Stimulated activated naive CD8-positive, alpha-beta T cell treated with anti-CD3 and anti-CD28 coated beads, Interleukin-15, Interleukin-2, amounts not matched to agents 100 U/mL and 50 U/mL, for 24 hours (primary cell): Measurements from ENCODE around the gene TINCR.
"Not testable (repeated sequence)": the region's sequence is repeated elsewhere in the genome, so short reads cannot be mapped to it uniquely, and the experiment has no call there.

Experiments used
- ATAC-seq: fragments of 150-1000 bp; cut with Tn5 transposase; one replicate; pipeline ENCODE4 v1.10.0; 2021
- DNase-seq: peaks from one replicate; pipeline ENCODE4 v3.0.0; 2021

TINCR gene

DNA sequence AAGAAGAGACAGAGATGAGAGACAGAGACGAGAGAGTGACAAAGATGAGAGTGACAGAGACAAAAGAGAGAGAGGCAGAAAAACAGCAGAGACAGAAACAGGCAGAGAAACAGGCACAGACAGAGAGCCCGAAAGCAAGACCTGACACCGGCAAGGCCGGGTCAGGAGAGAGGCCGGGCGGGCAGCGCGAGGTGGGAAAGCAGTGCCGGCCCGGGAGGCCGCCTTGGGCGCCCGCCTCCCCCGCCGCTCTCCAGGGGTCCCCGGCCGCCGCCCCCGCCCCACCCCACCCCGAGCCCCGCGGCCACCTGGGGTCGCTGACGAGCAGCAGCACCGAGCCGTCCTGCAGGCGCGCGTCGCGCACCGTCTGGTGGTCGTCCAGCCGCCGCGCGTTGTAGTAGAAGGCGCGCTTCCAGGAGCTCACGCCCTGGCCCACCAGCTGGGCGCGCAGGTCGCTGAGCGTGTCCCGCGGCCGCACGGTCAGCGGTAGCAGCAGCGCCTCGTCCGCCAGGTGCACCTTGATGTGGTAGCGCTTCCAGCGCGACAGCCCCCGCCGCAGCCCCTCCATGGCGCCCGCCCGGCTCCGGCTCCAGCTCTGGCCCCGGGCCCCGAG lies at the start of gene TINCR:
TSS of gene TINCR (minus strand) at position 594 of the 610 bp plus-strand sequence.
- ATAC-seq (no peak), DNase-seq (no peak)

DNA sequence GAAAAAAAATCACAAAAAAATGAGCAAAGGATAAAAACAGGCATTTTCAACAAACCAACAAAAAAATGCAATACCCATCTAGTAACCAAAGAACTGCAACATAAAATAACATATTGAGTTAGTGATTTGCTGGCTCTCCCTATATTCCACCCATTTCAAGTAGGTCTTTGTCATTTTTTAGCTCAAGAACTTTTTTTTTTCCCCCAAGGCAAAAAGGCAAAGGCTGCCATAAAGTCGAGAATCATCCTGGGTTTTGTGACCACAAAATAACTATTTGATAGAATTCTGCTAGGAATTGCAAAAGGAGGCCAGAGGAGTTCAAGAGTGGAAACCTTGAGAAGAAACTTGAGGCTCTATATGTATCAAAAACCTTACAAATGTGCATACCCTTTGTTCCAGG lies 49.3 kb upstream of the TINCR start:
- no peak for DNase-seq
- no peak for ATAC-seq

DNA sequence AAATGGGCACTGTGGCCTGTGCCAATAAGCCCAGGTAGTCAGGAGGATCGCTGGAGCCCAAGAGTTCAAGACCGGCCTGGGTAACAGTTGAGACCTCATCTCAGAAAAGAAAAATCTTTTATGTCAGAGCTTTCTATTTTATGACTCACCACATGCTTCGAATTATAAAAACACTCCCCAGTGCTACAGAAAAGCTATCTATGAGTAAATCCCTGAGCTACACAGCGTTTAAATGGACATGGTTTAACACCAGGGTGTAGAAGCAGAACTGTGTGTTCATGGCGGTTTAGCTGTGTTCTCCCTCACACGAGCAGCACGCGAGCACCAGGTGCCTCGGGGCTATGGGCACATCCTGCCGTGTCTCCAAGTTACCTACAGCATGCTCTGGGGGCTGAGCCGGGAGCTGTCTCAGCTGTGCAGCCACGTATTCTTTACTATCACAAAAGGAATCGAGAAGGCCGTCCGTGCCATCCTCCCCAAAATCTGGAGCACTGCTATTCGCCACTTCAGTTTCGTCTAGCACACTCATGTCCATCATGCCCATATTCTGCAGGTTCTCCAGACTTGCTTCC lies 48.1 kb upstream of the TINCR start:
- no peak for DNase-seq

DNA sequence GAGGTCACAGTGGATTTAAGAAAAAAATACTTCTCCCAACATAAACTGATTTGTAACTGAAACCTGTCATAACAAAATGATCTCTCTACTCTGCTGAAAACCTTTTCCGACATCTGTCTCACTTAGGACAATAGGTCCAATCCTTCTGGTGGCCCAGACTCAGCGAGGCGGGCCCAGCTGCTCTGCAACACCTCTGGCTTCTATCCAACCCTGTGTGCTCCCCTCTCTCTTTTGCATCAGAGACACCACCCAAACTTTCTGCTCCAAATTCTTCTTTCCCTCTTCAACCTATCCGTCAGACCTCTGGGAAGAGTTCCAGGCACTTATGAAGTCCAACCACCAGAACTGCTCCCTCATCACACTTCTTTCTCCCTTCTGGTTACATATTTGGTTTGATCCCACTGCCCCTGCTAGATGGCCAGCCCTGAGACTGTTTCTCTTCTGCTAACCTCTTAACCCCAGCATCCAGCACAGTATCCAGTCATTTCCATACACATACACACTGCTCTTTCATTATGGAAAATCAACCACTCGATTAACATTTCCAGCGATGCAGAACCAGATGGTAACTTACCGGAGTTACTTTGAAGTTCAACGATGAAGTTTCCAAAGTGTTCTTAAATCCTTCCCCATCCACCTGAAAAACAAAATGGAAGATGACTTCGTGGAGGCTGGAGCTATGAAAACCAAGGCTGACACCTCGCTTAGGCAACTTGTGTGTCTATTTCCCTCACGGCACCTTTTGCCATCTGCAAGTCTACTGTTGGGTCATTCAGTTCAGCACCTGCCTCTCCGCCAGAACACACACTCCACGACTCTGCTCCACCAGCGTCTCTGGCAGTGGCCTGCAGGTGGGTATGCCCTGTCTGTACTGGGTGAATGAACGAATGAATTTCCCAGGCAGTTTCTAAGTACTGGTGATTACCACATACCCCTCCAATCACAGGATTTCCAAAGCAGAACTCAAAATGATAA lies 45.4 kb upstream of the TINCR start:
- DNase-seq, result no peak
- ATAC-seq, result no peak

More for the DNA sequence above, 48.1 kb upstream of the TINCR start:
- ATAC-seq, result no peak

DNA sequence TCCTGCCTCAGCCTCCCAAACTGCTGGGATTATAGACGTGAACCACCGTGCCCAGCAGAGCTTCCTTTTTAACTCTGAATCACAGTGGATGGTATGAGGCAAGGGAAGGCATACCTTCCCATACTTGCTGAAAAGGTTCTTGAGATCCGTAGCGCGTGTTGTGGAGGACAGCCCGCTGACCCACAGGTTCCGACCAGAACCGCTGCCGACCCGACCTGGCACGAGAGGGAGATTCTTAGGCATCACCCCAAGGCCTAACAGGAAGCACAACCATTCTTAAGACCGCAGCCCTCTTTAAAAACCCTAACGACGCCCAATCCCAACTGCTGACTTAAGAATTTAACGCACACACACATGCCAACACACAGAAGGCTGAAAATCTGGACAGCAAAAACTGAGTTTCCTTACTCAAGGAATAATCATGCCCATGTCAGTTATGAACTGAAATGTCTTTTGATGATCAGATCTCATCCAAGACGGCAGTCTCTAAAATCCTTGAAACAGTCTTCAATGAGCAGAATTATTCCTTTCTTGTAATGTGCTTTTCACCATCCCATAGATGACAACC lies 42.2 kb upstream of the TINCR start:
- ATAC-seq (no peak), DNase-seq (no peak)

DNA sequence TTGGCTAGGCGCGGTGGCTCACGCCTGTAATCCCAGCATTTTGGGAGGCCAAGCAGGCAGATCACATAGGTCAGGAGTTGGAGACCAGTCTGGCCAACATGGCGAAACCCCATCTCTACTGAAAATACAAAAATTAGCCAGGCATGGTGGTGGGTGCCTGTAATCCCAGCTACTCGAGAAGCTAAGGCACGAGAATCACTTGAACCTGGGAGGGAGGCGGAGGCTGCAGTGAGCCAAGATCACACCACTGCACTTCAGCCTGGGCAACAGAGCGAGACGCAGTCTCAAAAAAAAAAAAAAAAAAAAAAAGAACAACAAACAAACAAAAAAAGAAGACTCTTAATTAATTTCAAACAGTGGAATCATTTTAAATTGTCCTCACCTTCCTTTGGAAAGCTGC lies 41.0 kb upstream of the TINCR start:
- ATAC-seq, DNase-seq: not testable (repeated sequence)

DNA sequence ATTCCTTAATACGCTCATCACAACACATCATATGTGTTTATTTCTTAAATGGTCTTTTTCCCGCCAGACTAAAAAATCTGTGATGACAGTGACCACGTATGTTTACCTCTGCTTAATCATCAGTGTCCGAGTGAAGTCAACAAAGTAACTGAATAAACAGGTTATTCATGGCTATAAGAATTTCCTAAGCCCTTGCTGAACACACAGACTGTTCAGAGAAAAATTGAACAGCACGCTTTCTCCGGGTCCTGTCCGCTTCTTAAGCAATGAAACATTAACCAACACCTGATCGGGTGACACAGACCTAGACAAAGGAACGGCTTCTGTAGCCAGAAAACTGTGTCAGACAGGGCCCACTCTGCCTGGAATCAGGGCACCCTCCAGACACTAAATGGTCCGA lies 40.5 kb upstream of the TINCR start:
- DNase-seq, result no peak

DNA sequence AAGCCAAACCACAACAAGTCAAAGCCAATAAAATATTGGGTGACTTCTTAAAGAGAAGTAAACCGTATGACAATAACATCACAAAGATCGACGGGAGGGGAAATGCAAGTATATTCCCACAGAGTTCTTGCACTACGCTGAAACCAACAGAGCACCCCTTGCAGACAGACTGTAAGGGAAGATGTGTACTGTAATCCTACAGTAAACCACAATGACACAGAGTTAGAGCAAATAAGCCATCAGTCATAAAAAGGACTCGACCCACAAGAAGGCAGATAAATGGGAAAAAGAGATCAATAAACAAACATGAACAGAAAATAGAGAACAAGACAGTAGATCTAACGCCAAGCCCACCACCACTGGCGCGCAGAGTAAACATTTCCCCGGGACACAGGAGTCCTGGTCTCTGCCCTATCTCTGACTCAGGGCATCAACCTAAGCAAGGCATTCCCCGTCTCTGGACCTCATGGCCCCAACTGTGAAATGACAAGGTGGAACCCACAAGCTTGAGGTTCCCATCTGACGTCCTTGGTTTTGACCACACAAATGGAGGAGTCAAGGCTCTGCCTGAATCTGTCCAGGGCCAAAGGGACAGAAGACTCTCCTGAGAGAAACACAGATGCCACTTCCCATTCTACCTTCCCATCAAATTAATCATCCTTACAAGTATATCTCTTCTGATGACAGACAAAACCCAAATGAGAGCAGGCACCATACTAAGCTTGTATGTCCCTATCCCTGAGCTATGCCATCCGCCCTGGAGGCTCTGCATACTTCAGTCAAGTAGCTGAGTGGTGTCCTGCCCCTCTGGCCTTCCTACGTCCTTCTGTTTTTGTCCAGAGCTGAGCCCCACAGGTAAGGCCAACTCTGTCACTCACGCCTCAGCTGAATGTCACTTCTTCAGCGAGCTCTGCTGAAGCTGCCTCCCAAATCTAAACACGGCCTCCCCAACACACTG lies 39.8 kb upstream of the TINCR start:
- ATAC-seq (no peak), DNase-seq (no peak)

More for the DNA sequence above, 40.5 kb upstream of the TINCR start:
- ATAC-seq, result no peak

DNA sequence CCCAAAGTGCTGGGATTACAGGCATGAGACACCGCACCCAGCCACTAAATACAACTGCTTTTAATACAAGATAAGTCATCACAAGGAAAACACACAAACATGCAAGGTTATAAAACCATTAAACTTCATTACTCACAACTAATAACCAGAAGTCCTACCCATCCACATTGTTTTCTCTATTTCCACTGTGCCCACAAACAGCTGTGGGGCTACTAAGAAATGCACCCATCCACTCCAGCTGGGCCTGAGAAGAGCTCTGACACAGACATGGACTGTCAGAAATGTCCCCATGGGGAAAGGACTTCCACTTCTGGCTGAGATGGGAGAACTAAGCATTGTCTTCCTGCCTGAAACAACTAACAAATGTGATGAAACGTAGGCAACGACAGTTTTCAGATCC lies 37.6 kb upstream of the TINCR start:
- DNase-seq (no peak), ATAC-seq (no peak)

DNA sequence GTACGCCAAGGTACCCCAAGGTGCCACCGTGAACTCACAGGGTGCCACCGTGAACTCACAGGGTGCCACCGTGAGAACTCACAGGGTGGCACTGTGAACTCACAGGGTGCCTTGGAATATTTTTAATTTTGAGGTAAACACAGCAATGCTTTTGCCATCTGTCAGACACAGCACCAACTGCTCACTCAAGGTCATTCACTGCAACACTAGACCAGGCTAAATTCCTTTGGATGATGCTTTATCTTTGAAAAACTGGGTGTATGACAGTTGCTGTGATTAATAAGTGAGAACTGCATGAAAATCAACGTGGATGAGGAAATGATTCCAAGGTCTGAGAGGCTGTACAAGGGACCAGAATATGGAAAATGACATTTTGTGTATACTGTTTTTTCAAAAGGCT lies 35.9 kb upstream of the TINCR start:
- DNase-seq (no peak), ATAC-seq (no peak)

DNA sequence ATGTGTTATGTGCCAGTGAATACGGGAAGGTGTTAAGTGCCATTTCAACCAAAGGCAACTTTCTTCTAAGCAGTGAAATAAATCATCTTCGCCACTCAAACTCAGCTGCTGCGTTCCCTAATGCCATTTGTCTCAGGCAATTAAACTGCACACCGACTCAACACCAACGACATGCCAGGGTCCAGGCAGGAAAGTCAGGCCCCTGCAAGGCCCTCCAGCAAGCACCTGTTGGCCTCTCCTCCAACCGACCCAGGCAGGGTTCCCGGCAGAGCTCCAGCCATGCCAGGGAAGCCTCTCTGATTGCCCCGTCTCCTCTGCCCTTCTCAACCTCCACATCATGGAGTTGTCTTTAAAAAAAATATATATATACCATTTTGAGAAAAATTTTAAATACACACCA lies 33.0 kb upstream of the TINCR start:
- no peak for ATAC-seq

DNA sequence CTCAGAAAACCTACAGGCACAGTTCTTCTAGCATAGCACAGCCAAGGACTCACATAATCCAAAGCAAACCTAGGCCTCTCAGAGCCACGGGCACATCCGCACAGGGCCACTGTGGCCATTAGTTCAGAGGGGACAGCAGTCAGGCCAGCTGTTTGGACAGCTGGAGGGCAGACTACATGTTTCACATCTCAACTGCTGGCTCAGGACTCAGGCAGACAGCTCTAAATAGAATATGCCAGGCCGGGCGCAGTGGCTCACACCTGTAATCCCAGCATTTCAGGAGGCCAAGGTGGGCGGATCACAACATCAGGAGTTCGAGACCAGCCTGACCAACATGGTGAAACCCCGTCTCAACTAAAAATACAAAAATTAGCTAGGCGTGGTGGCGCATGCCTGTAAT lies 28.0 kb upstream of the TINCR start:
- DNase-seq, result no peak
- no peak for ATAC-seq

More for the DNA sequence above, 33.0 kb upstream of the TINCR start:
- no peak for DNase-seq

DNA sequence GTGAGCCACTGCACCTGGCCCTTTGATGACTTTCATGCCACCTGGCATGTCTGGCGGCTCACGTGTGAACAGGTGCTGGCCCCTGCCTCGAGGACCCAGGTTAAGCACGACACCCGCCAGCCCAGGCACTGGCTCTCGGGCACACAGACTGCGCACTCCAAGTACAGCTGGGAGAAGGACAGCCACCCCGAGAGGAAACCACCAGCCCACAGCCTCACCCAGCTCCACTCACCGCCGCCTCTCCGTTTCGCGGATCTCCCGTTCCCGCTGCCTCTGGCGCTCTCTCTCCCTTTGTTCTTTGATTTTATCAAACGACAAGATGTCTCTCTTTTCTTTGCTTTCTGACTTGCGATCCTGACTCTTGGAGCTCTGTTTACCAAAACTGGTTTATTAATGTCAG lies 27.4 kb upstream of the TINCR start:
- ATAC-seq, result no peak
- no peak for DNase-seq

DNA sequence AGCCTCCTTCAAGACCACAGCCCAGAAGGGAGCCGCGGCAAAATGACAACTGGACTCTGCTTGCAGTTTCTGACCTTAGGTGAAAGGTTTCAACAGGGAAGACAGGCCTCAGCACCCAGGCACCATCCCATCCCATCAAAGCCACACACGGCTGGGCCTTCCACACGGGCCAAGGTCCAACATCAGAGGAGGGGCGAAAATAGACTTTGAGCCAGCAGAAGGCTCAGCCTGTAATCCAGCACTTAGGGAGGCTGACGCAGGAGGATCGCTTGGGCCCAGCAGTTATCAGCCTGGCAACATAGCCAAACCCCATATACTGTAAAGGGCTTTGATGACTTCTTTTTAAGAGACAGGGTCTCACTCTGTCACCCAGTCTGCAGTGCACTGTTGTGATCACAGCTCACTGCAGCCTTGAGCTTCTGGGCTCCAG lies 26.8 kb upstream of the TINCR start:
- ATAC-seq (peak; percentile 11), DNase-seq (no peak)

DNA sequence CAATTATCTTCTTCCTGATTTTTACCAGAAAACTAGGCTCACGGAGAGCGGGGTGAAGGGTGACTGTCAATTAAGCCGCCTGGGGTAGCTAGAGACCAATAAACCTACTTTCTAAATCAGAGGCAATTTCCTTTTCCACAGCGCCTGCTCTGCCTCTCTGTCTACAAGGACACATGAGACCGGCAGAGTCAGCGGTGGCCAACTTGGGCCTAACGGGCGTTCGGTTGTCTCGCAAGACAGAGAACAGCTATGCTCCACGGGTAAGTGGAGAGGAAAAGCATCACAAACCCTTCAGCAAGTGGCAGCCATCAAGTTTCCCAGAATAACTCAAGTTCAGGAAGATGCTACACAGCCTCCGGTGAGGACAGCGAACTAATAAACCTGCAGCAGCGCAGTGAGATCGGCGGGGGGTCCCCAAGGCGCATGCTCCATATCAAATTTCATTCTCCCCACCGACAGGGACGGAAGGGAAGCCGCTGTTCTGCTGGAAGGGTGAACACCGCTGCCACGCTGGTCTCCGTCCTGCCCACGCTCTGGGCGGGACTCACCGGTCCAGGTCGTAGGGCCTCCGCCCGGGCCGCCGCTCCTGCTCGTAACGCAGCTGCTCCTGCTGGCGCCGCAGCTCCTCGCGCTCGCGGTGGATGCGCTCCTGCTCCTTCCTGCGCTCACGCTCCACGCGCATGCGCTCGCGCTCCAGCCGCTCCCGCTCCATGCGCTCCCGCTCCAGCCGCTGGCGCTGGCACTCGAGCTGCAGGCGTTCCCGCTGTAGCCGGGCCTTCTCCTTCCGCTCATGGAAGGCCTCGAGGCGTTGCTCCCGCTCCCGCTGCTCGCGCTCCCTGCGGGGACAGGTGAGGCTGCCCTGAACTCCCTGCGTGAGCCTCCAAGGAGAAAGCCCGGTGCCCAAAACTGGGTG lies 25.8 kb upstream of the TINCR start:
- DNase-seq, result no peak
- ATAC-seq, result no peak

DNA sequence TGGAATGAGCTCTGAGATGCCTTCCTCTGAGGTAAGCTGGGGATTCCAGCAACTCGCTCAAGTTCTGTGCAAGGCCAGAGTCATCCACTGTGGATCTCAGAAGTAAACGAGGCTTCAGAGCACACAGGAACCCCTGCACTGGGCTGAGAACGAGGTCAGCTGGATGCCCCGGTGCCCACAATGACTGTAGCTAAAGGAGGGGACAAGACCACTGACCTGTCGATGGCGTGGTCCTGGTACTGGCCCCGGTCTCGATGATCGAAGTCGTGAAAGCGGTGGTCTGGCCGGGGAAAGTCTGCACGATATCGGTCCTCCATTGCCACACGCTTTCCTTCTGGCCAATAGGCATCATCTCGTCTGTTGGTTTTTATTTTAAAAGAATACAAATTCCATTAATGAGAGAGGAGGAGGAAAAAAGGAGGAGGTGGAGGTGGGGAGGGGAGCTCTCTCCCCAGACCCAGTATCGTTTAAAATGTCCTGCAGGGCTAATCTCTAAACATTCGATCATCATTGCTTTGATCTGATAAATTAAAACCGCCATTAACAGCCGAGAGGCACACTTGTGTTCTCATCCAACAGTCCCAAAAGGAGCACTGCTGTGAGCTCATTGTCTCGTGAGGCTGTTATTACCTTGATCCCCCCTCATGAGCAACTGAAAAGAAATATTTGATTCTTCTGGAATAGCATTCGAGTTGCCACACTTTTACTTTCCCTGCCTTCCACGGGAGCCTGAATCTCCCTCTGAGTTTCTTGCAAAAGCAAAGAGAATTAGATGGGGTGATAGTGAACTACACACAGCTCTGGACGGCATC lies 25.0 kb upstream of the TINCR start:
- DNase-seq (no peak), ATAC-seq (no peak)

DNA sequence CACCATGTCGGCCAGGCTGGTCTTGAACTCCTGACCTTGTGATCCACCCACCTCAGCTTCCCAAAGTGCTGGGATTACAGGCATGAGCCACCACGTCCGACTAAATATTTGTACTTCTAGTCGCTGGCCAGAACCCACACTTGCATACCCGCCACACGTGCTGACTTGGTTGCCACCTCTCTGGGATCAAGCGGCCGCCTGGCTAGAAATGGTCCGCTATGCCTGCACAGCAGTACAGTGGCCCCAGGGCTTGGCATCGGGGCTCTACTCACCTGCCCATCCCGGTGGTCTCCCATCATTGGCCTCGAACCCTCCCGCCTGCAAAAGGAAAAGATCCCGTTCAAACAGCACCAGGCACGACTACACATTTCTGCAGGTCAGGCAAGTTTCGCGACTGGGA lies 23.7 kb upstream of the TINCR start:
- ATAC-seq, result no peak
- no peak for DNase-seq

DNA sequence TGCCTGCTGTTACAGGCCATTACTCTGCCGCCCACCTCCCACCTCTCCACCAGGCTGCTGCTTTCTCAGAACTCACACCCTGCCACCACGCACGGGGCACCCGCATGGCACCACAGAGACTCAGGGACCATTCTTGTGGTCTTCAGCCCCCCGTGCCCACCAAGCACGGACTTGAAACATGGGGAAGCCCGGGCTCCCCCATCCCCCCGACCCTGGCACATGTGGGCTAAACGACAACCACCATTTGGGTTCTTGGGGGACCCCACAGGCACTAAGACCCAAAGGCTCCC lies 23.1 kb upstream of the TINCR start:
- ATAC-seq, result no peak

DNA sequence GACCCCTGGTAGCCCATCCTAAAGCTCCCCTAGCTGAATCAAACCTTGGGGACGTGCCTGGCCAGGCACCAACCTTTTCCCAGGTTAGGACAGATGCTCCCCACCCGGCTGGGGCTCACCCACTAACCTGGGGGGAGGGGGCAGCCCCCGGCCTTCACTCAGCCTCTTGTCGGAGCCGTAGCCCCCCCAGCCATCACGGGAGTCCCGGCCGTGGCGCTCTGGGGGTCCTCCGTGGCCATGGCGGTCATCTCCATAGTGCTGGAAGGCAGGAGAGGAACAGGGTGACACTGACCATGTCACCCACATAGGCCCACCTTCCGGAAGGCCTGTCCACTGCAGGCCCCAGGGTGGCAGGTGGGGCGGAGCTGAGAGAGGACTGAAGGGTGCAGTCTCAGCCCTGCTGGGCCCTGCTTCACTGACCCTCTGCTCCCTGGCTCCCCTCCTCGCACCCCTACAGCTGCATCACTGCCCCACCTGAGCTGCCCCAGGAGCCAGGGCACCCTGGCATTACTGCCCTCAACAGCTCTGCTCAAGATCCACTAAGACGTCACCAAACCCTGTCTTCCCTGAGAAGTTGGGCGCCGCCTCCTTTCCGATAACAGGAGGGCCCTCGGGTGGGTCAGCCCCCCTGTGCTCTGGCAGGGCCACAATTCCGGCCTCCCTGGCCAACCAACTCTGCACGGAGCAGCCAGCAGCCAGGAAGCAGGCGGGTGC lies 22.6 kb upstream of the TINCR start:
- DNase-seq (no peak), ATAC-seq (no peak)

More for the DNA sequence above, 23.1 kb upstream of the TINCR start:
- no peak for DNase-seq
